Mesendoderm (in vitro differentiated cells): Measurements from ENCODE around the gene ATP6V0E1.

Source experiments
- DNase-seq: peaks from one replicate; pipeline ENCODE4 v3.0.0; 2013
- H2AK5ac ChIP-seq: 2 replicates; pipeline ENCODE4 v1.6.1; 2013; ENCODE audit warnings: low read length, inconsistent platforms
- H2BK120ac ChIP-seq: 2 replicates; pipeline ENCODE4 v1.6.1; 2013; ENCODE audit warnings: low read depth, mild to moderate bottlenecking, low read length, moderate library complexity, mixed read lengths
- H2BK15ac ChIP-seq: replicated peaks from 2 replicates; pipeline ENCODE4 v1.6.1; 2013; ENCODE audit warnings: low read depth, mild to moderate bottlenecking, moderate library complexity
- H2BK5ac ChIP-seq: 2 replicates; pipeline ENCODE4 v1.6.1; 2013; ENCODE audit warnings: low read length, inconsistent platforms
- H3K18ac ChIP-seq: 2 replicates; pipeline ENCODE4 v1.6.1; 2013; ENCODE audit warnings: mild to moderate bottlenecking, low read length, mixed read lengths
- H3K23ac ChIP-seq: one replicate; pipeline ENCODE4 v1.6.1; 2013; ENCODE audit warnings: low read length
- H3K27ac ChIP-seq: 2 replicates; pipeline ENCODE4 v1.5.1; 2013; ENCODE audit warnings: low read depth, mild to moderate bottlenecking, inconsistent platforms, low read length, moderate library complexity
- H3K27me3 ChIP-seq: 2 replicates; pipeline ENCODE4 v1.6.1; 2013; ENCODE audit warnings: low read length, control low read depth, mild to moderate bottlenecking, inconsistent platforms; ENCODE audit not compliant: insufficient read depth, poor library complexity
- H3K36me3 ChIP-seq: 2 replicates; pipeline ENCODE4 v1.6.1; 2013; ENCODE audit warnings: low read length, inconsistent platforms; ENCODE audit not compliant: control insufficient read depth, insufficient read depth
- H3K4ac ChIP-seq: one replicate; pipeline ENCODE4 v1.6.1; 2013; ENCODE audit warnings: low read depth, mild to moderate bottlenecking, low read length, moderate library complexity
- H3K4me1 ChIP-seq: 2 replicates; pipeline ENCODE4 v1.6.1; 2013; ENCODE audit warnings: low read depth, low read length, inconsistent platforms; ENCODE audit not compliant: control insufficient read depth
- H3K4me2 ChIP-seq: 2 replicates; pipeline ENCODE4 v1.6.1; 2013; ENCODE audit warnings: low read length
- H3K4me3 ChIP-seq: 2 replicates; pipeline ENCODE4 v1.5.1; 2013; ENCODE audit warnings: mild to moderate bottlenecking, low read length
- H3K56ac ChIP-seq: one replicate; pipeline ENCODE4 v1.6.1; 2013; ENCODE audit warnings: low read length
- H3K79me1 ChIP-seq: 2 replicates; pipeline ENCODE4 v1.6.1; 2013; ENCODE audit warnings: low read length, inconsistent platforms
- H3K79me2 ChIP-seq: 2 replicates; pipeline ENCODE4 v1.6.1; 2013; ENCODE audit warnings: mild to moderate bottlenecking, low read length; ENCODE audit not compliant: control insufficient read depth, insufficient read depth
- H3K9ac ChIP-seq: 2 replicates; pipeline ENCODE4 v1.6.1; 2013; ENCODE audit warnings: low read length, inconsistent platforms
- H4K5ac ChIP-seq: one replicate; pipeline ENCODE4 v1.6.1; 2013; ENCODE audit warnings: low read length
- H4K8ac ChIP-seq: one replicate; pipeline ENCODE4 v1.6.1; 2013; ENCODE audit warnings: low read depth, mild to moderate bottlenecking, control low read depth, low read length, moderate library complexity
- WGBS: extraction: QIAGEN DNeasy Blood & Tissue Kit; methylation state at CpG from one replicate; pipeline ENCODE4 v1.1.7; 2013; ENCODE audit warnings: low lambda C conversion rate, missing lambda C conversion rate; ENCODE audit not compliant: insufficient coverage; ENCODE audit errors: extremely low coverage; 5-methylcytosine and 5-hydroxymethylcytosine counted together

Gene ATP6V0E1

DNA sequence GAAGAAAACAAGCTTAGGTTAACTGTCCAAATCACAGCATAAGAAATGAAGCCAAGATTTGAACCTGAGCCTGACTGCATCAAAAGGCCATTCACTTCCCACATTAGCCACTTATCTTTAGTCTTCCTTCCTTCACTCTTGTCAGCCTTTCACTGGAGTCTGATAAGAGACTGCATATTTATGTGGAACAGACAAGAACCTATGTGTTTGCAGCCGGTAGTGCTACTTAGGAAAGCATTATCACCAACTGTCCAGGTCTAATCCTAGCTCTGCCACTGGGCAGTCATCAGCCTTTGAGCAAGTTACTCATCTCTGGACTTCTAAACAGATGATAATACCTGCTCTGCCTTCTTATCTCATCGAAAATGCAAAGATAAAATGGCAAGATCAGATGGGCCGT is 12.1 kb upstream of the ATP6V0E1 start:
- H3K23ac ChIP-seq: no peak overlapping the region
- H4K8ac ChIP-seq: no peak overlapping the region
- no peak overlapping the region for H3K18ac ChIP-seq
- no peak overlapping the region for H3K9ac ChIP-seq
- no peak overlapping the region for H2BK5ac ChIP-seq
- H3K27me3 ChIP-seq: peaks cover 3% of the 10 kb centered on the region
- no peaks in the 10 kb centered on the region for H3K79me1 ChIP-seq
- H2AK5ac ChIP-seq: no peak overlapping the region
- H3K27ac ChIP-seq: no peak overlapping the region
- no peak overlapping the region for H4K5ac ChIP-seq
- WGBS: no CpG with 5 or more reads among the region's 3 CpGs
- H3K4me2 ChIP-seq: no peak overlapping the region
- H2BK15ac ChIP-seq: no peak overlapping the region
- no peak overlapping the region for H3K56ac ChIP-seq
- no peak overlapping the region for H2BK120ac ChIP-seq
- DNase-seq: no peak
- H3K36me3 ChIP-seq: no peaks in the 10 kb centered on the region
- no peaks in the 10 kb centered on the region for H3K79me2 ChIP-seq
- H3K4me3 ChIP-seq: no peak overlapping the region
- no peaks in the 10 kb centered on the region for H3K4me1 ChIP-seq
- no peak overlapping the region for H3K4ac ChIP-seq

DNA sequence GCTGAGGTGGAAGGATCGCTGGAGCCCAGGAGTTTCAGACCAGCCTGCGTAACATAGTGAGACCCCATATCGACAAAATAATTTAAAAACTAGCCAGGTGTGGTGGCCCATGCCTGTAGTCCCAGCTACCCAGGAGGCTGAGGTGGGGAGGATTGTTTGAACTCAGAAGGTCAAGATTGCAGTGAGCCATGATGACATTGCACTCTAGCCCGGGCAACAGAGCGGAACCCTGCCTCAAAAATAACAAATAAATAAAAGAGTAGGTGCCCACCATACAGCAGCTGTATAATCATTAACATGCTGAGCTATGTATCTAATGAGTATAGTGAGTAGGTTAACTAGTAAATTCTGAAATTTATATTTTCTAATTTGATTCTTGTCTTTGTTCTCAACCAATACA is 11.0 kb upstream of the ATP6V0E1 start:
- no CpG with 5 or more reads among the region's 5 CpGs for WGBS
- Histone ChIP-seq H3K4me3 (no peak overlapping the region), H4K8ac (no peak overlapping the region), H4K5ac (no peak overlapping the region), H3K79me2 (no peaks in the 10 kb centered on the region), H2BK15ac (no peak overlapping the region), H3K23ac (no peak overlapping the region), H3K18ac (no peak overlapping the region), H2BK5ac (no peak overlapping the region), H3K27ac (no peak overlapping the region), H3K27me3 (peaks cover 3% of the 10 kb centered on the region), H3K79me1 (no peaks in the 10 kb centered on the region), H3K4ac (no peak overlapping the region), H2AK5ac (no peak overlapping the region), H3K56ac (no peak overlapping the region), H2BK120ac (no peak overlapping the region), H3K36me3 (no peaks in the 10 kb centered on the region), H3K4me1 (no peaks in the 10 kb centered on the region), H3K9ac (no peak overlapping the region), H3K4me2 (no peak overlapping the region)
- no peak for DNase-seq

- H4K5ac ChIP-seq: no peak overlapping the region
- H4K8ac ChIP-seq: no peak overlapping the region
- H3K4ac ChIP-seq: no peak overlapping the region
- no peak overlapping the region for H3K23ac ChIP-seq
- H3K4me1 ChIP-seq: no peaks in the 10 kb centered on the region
- no peak overlapping the region for H2BK5ac ChIP-seq
- H3K18ac ChIP-seq: no peak overlapping the region
- no peak overlapping the region for H2BK120ac ChIP-seq
- H3K79me1 ChIP-seq: no peaks in the 10 kb centered on the region
- H2BK15ac ChIP-seq: no peak overlapping the region
- DNase-seq: no peak
- H3K27ac ChIP-seq: no peak overlapping the region
- no peak overlapping the region for H3K4me2 ChIP-seq
- H3K27me3 ChIP-seq: peaks cover 3% of the 10 kb centered on the region
- H3K4me3 ChIP-seq: no peak overlapping the region
- H3K9ac ChIP-seq: no peak overlapping the region
- no peak overlapping the region for H3K56ac ChIP-seq
- WGBS: no CpG with 5 or more reads among the region's 3 CpGs
- H2AK5ac ChIP-seq: no peak overlapping the region
- H3K79me2 ChIP-seq: no peaks in the 10 kb centered on the region
- no peaks in the 10 kb centered on the region for H3K36me3 ChIP-seq
These were observed 10.2 kb upstream of the ATP6V0E1 start for GRCh38 chr5:172973127-172973916.

- Histone ChIP-seq H2BK5ac (no peak overlapping the region), H3K56ac (no peak overlapping the region), H3K18ac (no peak overlapping the region), H3K79me2 (no peaks in the 10 kb centered on the region), H3K9ac (no peak overlapping the region), H3K4ac (no peak overlapping the region), H3K36me3 (no peaks in the 10 kb centered on the region), H3K4me2 (no peak overlapping the region), H2BK15ac (no peak overlapping the region), H3K4me3 (no peak overlapping the region), H4K5ac (no peak overlapping the region), H3K79me1 (no peaks in the 10 kb centered on the region), H2AK5ac (no peak overlapping the region), H3K23ac (no peak overlapping the region), H2BK120ac (no peak overlapping the region), H4K8ac (no peak overlapping the region), H3K27ac (no peak overlapping the region), H3K27me3 (peaks cover 3% of the 10 kb centered on the region), H3K4me1 (no peaks in the 10 kb centered on the region)
- DNase-seq: no peak
- WGBS: no CpG with 5 or more reads among the region's 8 CpGs
These were observed 9.6 kb upstream of the ATP6V0E1 start for GRCh38 chr5:172973931-172974330.

DNA sequence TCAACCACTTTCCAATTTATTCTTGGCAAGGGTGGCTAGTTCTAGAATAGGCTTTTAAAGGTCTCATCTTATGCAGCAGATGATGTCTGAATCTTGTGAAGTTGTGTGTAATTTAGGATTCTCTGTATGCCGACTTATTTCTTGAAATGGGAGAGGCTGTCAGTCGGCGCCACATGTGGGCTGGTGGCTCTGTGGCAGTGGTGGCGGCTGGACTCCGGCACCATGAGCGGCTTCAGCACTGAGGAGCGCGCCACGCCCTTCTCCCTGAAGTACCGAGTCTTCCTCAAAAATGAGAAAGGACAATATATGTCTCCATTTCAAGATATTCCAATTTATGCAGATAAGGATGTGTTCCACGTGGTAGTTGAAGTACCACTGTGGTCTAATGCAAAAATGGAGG is 8.3 kb upstream of the ATP6V0E1 start:
- no peak overlapping the region for H3K18ac ChIP-seq
- H3K27ac ChIP-seq: no peak overlapping the region
- no CpG with 5 or more reads among the region's 11 CpGs for WGBS
- H2BK15ac ChIP-seq: no peak overlapping the region
- no peak overlapping the region for H4K5ac ChIP-seq
- no peak overlapping the region for H3K4me2 ChIP-seq
- no peak overlapping the region for H4K8ac ChIP-seq
- no peak overlapping the region for H3K23ac ChIP-seq
- no peaks in the 10 kb centered on the region for H3K79me2 ChIP-seq
- H3K4me3 ChIP-seq: no peak overlapping the region
- no peaks in the 10 kb centered on the region for H3K79me1 ChIP-seq
- H2BK5ac ChIP-seq: no peak overlapping the region
- no peaks in the 10 kb centered on the region for H3K4me1 ChIP-seq
- no peak overlapping the region for H2AK5ac ChIP-seq
- no peak overlapping the region for H3K56ac ChIP-seq
- H2BK120ac ChIP-seq: no peak overlapping the region
- no peak for DNase-seq
- H3K4ac ChIP-seq: no peak overlapping the region
- H3K9ac ChIP-seq: no peak overlapping the region
- H3K36me3 ChIP-seq: no peaks in the 10 kb centered on the region
- peaks cover 3% of the 10 kb centered on the region for H3K27me3 ChIP-seq

DNA sequence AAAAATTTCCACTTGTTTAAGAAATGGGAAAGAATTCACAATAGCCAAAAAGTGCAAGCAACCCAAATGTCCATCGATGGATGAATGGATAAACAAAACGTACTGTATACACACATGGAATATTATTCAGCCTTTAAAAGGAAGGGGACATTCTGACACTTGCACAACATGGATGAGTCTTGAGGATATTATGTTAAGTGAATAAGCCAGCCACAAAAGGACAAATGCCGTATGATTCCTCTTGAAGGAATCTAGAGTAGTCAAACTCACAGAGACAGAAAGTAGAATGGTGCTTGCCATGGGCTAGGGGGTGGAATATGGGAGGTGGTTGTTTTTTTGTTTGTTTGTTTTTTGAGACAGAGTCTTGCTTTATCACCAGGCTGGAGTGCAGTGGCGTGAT is 3.8 kb upstream of the ATP6V0E1 start:
- Histone ChIP-seq H3K56ac (no peak overlapping the region), H3K23ac (no peak overlapping the region), H4K8ac (no peak overlapping the region), H3K27ac (no peak overlapping the region), H2BK120ac (no peak overlapping the region), H2AK5ac (no peak overlapping the region), H3K79me2 (peaks cover 9% of the 10 kb centered on the region), H2BK15ac (no peak overlapping the region), H3K18ac (no peak overlapping the region), H3K4me2 (no peak overlapping the region), H3K36me3 (no peaks in the 10 kb centered on the region), H3K4me3 (no peak overlapping the region), H4K5ac (no peak overlapping the region), H3K79me1 (peaks cover 2% of the 10 kb centered on the region), H3K9ac (no peak overlapping the region), H2BK5ac (no peak overlapping the region), H3K4ac (no peak overlapping the region), H3K27me3 (no peaks in the 10 kb centered on the region), H3K4me1 (no peaks in the 10 kb centered on the region)
- no peak for DNase-seq
- WGBS: no CpG with 5 or more reads among the region's 4 CpGs
